ENCODE results near the gene PIAS1.
"Not testable (repeated sequence)": the region's sequence is repeated elsewhere in the genome, so short reads cannot be mapped to it uniquely, and the experiment has no call there.

- not testable (repeated sequence) for TF ChIP-seq CTCF, POLR2A (IDR thresholded peaks at IDR 0.05)
Observed at GRCh38 chr15:68058970-68059369, 4.9 kb downstream of the PIAS1 start.
